GM21737 (cell line): ENCODE measurements around the gene AGL.
"Not testable (repeated sequence)": the region's sequence is repeated elsewhere in the genome, so short reads cannot be mapped to it uniquely, and the experiment has no call there.

Experiments
- ATAC-seq: cut with Tn5 transposase; IDR thresholded peaks from one replicate; pipeline ENCODE4 v1.9.1; 2021; ENCODE audit warnings: mild to moderate bottlenecking, moderate library complexity; ENCODE audit not compliant: unreplicated experiment

AGL gene

DNA sequence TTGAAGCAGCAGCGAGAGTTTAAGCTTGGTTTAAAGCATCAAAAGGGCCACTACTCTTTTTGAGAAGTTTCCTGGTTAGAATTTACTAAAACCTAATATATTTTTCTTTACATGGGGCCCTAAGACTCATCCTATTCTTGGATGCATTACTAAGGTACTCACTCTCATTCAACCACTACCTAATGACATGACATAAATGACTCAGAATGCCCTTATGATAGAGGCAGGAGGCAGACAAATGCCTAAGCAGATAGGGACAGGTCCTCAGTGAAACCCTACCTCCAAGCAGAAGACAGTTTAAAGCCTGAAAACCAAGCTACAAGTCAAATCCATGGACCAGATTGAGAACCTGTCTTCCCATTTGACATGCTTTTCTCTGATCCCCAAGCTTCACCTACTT is 85.4 kb downstream of the AGL start:
- ATAC-seq, result no peak

DNA sequence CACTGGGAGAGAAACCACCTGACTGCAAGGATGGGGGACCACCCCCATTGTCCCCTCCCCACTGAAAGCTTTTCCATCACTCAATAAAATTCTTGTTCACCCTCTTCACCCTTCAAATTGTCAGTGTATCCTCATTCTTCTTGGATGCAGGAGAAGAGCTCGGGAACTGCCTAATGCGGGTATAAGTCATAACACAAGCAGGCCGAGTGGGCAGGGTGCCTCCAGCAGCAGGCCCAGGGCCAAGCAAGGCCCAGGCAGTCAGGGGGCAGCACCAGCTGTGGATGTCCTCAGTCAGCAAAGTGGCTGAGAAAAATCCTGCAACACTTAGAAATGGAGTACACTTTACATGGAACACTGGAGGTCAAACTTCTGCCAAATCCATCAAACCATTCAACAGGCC is 85.9 kb downstream of the AGL start:
- no peak for ATAC-seq

DNA sequence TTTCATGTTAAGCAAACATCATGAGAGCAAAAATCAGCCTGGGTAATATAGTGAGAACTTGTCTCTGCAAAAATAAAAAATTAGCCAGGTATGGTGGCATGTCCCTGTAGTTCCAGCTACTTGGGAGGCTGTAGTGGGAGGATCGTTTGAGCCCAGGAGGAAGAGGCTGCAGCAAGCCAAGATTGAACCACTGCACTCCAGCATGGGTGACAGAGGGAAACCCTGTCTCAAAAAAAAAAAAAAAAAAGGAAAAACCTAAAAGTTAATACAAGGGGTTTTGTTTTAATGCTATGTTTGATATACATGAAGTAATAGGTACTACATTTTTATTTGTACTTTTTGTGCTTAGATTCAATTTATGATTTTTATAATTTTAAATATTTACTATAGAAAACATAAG is 92.6 kb downstream of the AGL start:
- no peak for ATAC-seq

- ATAC-seq, result no peak
These were observed 93.1 kb downstream of the AGL start for GRCh38 chr1:99943223-99943794.

DNA sequence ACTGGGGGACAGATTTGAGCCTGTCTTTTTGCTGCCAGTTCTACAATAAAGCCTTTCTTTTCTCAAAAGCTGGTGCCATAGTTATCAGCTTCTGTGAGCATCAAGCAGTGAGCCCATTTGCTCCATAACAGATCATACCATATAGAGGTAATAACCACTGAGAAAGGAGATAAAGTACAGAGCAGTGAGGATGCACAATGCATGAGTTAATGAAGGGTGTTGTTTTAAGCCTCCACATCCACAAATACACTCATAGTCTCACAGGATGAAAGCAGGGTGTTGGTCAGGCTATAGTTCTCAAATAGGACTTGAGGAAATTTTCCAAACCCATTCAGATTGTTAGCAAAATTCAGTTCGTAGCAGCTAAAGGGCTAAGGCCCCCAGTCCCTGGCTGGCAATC is 94.0 kb downstream of the AGL start:
- ATAC-seq, result no peak

DNA sequence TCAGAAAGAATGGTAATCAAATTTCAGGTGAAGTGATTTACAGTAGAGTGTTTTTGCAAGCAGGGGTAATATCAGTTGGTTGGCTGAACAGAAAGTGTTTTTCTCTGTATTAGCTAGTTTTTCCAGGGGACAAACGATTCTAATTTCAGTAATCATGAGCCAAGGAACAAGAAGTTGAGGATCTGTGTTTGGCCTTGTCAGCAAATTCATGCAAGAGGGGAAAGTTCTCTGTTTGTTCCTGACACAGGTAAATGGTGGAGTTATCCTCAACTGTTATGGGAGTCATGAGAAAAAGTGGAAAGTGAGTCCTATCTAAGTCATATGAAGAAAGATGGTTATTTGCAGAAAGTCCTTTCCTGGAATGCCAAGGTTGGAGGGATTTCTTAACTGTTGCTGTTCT is 95.0 kb downstream of the AGL start:
- no peak for ATAC-seq

GRCh38 chr1:99950486-99950885 is 100.3 kb downstream of the AGL start:
- ATAC-seq, result no peak

DNA sequence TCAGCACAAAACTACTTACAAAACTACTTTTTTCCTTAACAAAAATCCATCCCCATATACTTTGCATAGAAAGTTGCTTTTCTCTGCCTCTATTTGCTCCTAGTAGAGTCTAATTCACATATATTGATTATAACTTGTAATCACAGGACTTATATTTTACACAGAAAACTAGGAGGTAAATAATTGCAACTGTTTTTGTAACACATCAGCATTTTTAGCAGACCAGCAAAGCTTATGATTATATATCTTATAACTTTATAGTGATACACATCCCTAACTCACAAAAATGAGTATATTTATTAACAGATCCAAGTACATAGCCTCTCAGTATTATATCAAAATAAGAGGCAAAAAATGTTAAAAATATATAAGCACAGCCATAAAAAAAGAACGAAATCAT is 102.4 kb downstream of the AGL start:
- ATAC-seq, result no peak

DNA sequence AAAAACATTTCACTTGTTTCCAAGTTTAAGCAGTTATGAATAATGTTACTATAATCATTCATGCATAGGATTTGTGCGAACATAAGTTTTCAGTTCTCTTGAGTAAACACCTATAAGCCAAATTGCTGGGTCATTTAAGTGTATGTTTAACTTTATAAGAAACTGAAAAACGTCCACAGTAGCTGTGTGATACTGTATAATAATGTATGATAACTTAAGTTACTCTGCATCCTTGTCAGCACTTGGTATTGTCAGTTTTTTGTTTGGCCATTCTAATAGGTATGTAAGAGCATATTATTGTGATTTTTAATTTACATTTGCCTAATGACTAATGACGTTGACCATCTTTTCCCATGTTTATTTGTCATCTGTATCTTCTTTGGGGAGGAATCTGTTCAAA is 105.2 kb downstream of the AGL start:
- ATAC-seq, result no peak

- ATAC-seq, result no peak
These were observed 106.6 kb downstream of the AGL start for GRCh38 chr1:99956755-99957154.

GRCh38 chr1:99957818-99958217 is 107.7 kb downstream of the AGL start:
- no peak for ATAC-seq

DNA sequence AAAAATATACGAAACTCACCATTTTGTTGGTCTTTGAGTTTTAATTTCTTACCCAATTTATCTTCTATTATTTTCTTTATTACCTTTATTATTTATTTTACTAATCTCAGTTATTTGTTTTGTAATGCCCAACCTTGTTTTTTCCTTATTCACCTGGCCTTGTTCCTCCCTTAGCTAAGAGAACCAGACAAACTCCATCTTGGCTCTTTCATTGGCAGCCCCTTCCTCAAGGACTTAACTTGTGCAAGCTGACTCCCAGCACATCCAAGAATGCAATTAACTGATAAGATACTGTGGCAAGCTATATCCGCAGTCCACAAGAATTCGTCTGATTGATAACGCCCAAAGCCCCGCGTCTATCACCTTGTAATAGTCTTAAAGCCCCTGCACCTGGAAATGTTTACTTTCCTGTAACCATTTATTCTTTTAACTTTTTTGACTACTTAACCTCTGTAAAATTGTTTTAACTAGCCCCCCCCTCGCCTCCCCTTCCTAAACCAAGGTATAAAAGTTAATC is 109.1 kb downstream of the AGL start:
- not testable (repeated sequence) for ATAC-seq

DNA sequence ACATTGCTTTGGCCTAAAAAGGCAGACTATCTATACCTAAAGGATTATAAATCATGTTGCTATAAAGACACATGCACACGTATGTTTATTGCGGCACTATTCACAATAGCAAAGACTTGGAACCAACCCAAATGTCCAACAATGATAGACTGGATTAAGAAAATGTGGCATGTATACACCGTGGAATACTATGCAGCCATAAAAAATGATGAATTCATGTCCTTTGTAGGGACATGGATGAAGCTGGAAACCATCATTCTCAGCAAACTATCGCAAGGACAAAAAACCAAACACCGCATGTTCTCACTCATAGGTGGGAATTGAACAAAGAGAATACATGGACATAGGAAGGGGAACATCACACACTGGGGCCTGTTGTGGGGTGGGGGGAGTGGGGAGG is 110.1 kb downstream of the AGL start:
- ATAC-seq, result not testable (repeated sequence)

DNA sequence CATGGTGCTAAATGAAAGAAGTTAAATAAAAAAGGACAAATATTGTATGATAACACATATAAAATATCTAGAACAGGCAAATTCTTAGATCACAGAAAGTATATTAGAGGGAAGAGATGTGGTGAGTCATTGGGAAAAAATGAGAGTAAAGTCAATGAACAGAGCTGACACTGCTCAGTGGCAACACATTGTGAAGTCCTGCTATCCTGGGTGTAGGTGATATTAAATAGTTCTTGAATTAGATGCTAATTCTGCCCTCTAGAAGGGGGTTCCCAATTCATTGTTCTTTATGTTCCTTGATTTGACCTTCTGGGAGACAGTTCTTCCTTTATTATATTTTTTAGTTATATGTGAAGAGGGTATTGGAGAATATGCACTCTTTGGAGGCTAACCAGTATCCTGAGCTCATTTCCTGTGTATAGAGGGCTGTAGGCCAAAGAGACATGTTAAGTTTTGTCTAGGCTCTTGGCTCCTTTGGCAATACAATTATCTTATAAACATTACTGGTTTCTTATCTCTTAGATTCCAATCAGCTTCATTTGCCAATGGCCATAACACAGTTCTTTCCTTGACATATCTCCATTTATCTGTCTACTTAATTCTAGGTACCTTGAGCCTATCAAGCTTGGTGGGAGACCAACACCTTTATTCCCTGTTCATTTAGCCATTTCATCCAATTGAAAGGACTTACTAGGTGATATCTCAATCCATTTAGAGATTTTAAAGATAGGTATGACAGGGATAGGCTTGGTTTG is 113.1 kb downstream of the AGL start:
- ATAC-seq, result no peak

- ATAC-seq, result no peak
These were observed 114.6 kb downstream of the AGL start for GRCh38 chr1:99964806-99965205.

GRCh38 chr1:99965646-99966375 is 115.7 kb downstream of the AGL start:
- ATAC-seq, result no peak

DNA sequence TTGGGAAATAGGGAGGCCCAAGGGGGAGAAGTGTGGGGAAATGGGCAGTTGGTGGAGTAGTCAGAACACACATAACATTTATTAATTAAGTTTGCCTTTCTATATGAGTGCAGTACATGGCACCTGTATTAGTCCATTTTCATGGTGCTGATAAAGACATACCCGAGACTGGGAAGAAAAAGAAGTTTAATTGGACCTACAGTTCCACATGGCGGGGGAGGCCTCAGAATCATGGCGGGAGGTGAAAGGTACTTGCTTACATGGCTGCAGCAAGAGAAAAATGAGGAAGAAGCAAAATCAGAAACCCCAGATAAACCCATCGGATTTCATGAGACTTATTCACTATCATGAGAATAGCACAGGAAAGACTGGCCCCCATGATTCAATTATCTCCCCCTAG is 118.1 kb downstream of the AGL start:
- no peak for ATAC-seq

GRCh38 chr1:99969260-99969728 is 119.1 kb downstream of the AGL start:
- ATAC-seq, result no peak

GRCh38 chr1:99969729-99970621 is 119.8 kb downstream of the AGL start, which contains the start of gene SLC35A3:
Gene SLC35A3 (plus strand): TSS chr1:99969996. CDS start chr1:99993555, 23,559 bp downstream.
- ATAC-seq, result peak; percentile 95

DNA sequence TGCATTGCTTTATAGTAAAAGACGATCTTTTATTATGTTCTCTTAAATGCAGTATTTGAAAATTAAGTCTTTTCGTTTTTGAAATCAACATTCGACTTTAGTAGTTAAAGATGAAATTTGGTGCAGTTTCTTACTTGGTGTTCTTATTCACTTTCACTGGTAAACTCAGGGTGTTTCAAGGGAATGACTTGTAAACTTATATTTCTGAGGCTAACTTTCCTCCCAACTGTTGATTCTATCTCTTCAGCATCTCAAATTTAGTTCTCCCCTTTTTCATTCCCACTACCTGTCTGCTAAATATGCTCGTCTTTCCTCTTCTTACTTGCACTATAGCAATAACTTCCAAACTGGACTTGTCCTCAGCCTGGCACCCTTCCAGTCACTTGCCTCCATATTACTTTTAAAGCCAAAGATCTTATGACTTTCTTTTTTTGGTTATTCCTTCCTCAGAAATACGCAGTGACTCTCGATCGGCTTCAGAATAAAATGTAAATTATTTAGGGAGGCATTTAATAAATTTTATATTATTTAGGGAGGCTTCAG is 120.6 kb downstream of the AGL start:
- no peak for ATAC-seq
